Adrenal gland (tissue), 5 donors: ENCODE measurements around the gene PTPRU.

Source experiments
- POLR2A ChIP-seq, 2 donors: fragments of 450-650 bp; IDR thresholded peaks; one replicate each; pipeline ENCODE4 v1.6.1; 2017; ENCODE audit warnings: antibody characterized with exemption in 2 of 2, mild to moderate bottlenecking in 2 of 2, moderate library complexity in 1 of 2
- TF ChIP-seq, protein P1 (sequence below), 6 experiments: fragments of 450-650 bp in 4 of 6; fragments of 200-600 bp in 2 of 6; sonication (generic) in 1 of 6; IDR thresholded peaks; 1 replicate in 5 of 6; 2 replicates in 1 of 6; pipeline versions ENCODE4 v1.5.1 to v1.8.0; 2016 to 2021; ENCODE audit warnings: antibody characterized with exemption in 6 of 6, mild to moderate bottlenecking in 2 of 6, moderate library complexity in 1 of 6
- donor health status: DM: no; HTN: no; CAD: no.

DNA sequence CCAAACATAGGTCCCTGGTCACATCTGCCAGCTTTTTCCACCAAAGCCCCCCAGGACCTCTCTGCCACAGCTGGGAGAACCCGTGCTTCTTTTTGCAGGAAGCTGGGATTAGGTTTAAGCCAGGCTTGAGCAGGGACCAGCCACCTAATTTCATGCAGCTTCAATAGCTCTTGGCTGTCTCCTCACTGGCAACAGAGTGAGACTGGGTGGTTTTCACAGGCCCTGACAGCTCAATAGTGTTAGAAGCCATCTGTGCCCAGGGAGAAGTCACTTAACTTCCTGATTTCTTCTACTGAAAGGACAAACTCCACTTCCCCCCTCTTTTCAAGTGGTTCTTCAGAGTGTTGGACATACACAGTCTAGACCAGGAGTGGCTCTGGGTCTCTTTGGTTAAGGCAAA lies 34.3 kb upstream of the PTPRU start:
- TF ChIP-seq, protein P1, sequence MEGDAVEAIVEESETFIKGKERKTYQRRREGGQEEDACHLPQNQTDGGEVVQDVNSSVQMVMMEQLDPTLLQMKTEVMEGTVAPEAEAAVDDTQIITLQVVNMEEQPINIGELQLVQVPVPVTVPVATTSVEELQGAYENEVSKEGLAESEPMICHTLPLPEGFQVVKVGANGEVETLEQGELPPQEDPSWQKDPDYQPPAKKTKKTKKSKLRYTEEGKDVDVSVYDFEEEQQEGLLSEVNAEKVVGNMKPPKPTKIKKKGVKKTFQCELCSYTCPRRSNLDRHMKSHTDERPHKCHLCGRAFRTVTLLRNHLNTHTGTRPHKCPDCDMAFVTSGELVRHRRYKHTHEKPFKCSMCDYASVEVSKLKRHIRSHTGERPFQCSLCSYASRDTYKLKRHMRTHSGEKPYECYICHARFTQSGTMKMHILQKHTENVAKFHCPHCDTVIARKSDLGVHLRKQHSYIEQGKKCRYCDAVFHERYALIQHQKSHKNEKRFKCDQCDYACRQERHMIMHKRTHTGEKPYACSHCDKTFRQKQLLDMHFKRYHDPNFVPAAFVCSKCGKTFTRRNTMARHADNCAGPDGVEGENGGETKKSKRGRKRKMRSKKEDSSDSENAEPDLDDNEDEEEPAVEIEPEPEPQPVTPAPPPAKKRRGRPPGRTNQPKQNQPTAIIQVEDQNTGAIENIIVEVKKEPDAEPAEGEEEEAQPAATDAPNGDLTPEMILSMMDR (IDR thresholded peaks at IDR 0.05), result no peak
- TF ChIP-seq POLR2A (IDR thresholded peaks at IDR 0.05), result no peak
